HL-60 (cell line): ENCODE results near the gene IGF2R.

ENCODE experiments used
- DNase-seq, 2 experiments: peaks; one replicate each; pipeline ENCODE4 v3.0.0-alpha.2; 2010 to 2020; ENCODE audit warnings: low read depth in 1 of 2, low spot score in 1 of 2
- H3K27ac ChIP-seq: fragments of 250-450 bp; sonication (Bioruptor Pico); replicated peaks from 2 replicates; pipeline ENCODE4 v1.5.1; 2020; ENCODE audit warnings: mild to moderate bottlenecking, moderate library complexity
- H3K27me3 ChIP-seq: fragments of 250-450 bp; sonication (Bioruptor Pico); 2 replicates; pipeline ENCODE4 v1.5.1; 2021; ENCODE audit warnings: mild to moderate bottlenecking, moderate library complexity; ENCODE audit not compliant: insufficient read depth, poor library complexity, severe bottlenecking
- H3K4me3 ChIP-seq: replicated peaks from 2 replicates; pipeline ENCODE4 v1.5.1; 2011; ENCODE audit warnings: mild to moderate bottlenecking, control low read depth, low read length; ENCODE audit not compliant: insufficient read depth
- GABPA ChIP-seq: IDR thresholded peaks from 2 replicates; pipeline ENCODE4 v1.6.1; 2012; ENCODE audit warnings: low read depth
- POLR2AphosphoS5 ChIP-seq: IDR thresholded peaks from 2 replicates; pipeline ENCODE4 v1.6.1; 2012; ENCODE audit warnings: low read depth
- REST ChIP-seq: IDR thresholded peaks from 2 replicates; pipeline ENCODE4 v1.6.1; 2012; ENCODE audit warnings: low read depth; ENCODE audit not compliant: insufficient replicate concordance
- SPI1 ChIP-seq: IDR thresholded peaks from 2 replicates; pipeline ENCODE4 v1.6.1; 2012; ENCODE audit warnings: low read depth, mild to moderate bottlenecking, borderline replicate concordance
- TF ChIP-seq, protein P1 (sequence below): IDR thresholded peaks from one replicate; pipeline ENCODE4 v1.5.1; 2011; ENCODE audit warnings: low read length, control low read depth, inconsistent platforms; ENCODE audit not compliant: insufficient read depth

Gene IGF2R

DNA sequence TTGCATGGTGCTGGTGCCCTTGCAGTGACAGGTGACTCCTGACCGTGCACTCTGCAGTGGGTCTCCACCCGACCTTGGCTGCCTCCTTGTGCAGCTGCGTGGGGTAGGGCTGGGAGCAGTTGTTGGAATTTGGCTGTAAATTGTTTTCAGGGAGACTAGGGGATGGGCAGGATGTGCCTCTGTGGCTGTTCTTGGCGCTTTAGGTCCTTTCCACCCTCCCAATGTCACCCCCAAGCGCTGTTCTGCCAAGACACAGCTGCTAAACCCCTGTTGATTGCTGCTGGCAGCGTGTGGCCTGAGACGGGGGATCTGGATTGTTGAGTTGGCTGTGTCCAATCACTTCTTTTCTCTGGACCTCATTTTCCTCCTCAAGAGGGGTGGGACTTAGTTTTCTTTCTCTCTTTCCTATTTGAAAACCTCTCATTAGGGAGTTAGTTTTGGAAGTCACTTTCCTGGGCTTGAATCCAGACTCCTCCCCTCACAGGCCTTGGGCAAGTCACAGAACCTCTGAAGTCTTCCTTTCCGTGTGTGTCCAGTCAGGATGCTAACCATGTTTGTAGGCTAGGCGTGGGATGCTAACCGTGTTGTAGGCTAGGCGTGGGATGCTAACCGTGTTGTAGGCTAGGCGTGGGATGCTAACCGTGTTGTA, 8.5 kb downstream of the IGF2R start:
- Histone ChIP-seq H3K4me3 (no peak overlapping the region), H3K27ac (no peak overlapping the region), H3K27me3 (no peaks in the 10 kb centered on the region)
- no peak for DNase-seq
- TF ChIP-seq REST (no peak), GABPA (no peak), POLR2AphosphoS5 (no peak), SPI1 (no peak)
- TF ChIP-seq, protein P1, sequence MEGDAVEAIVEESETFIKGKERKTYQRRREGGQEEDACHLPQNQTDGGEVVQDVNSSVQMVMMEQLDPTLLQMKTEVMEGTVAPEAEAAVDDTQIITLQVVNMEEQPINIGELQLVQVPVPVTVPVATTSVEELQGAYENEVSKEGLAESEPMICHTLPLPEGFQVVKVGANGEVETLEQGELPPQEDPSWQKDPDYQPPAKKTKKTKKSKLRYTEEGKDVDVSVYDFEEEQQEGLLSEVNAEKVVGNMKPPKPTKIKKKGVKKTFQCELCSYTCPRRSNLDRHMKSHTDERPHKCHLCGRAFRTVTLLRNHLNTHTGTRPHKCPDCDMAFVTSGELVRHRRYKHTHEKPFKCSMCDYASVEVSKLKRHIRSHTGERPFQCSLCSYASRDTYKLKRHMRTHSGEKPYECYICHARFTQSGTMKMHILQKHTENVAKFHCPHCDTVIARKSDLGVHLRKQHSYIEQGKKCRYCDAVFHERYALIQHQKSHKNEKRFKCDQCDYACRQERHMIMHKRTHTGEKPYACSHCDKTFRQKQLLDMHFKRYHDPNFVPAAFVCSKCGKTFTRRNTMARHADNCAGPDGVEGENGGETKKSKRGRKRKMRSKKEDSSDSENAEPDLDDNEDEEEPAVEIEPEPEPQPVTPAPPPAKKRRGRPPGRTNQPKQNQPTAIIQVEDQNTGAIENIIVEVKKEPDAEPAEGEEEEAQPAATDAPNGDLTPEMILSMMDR: no peak

GRCh38 chr6:159977904-159978268, 9.0 kb downstream of the IGF2R start:
- TF ChIP-seq, protein P1: no peak
- TF ChIP-seq GABPA (no peak), REST (no peak), SPI1 (no peak), POLR2AphosphoS5 (no peak)
- Histone ChIP-seq H3K27ac (no peak overlapping the region), H3K27me3 (no peaks in the 10 kb centered on the region), H3K4me3 (no peak overlapping the region)
- DNase-seq: no peak

DNA sequence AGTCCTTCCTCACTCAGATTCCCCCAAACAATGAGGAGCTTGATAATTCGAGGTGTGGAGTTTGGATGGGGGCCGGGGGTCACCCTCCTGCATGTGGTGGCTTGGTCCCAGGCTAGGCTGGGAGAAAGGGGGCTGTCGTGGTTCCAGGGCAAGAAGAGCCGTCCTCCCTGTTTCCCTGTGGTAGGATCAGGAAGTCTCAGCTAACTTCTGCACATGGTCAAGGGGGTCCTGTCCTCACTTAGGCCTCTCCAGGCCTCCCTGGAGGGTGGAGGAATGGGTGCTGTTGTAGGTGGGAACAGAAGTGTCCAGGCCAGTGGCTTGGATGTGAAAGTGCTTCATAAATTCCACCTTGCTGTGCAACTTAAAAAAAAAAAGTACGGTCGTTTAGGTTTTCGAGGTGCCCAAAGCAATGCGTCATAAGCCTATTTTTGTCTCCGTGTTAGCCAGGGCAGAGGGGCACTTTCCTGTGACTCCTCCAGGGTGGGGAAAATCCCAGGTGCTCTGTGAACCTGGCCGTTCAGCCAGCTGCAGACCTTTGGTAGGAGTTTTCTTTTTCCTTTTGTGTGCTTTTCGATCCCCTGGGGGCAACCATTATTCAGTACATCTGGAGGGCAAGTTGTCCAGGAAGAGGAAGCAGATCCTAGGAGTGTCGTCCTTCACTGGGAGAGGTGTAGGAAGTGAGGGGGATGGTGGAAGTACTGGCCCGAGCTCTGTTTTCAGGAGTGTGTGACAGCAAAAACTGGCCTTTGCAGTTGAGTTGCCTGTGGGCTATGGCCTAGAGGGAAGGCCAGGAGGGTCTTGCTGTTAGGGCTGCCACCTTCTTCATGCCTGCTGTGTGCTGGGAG, 9.6 kb downstream of the IGF2R start:
- no peaks in the 10 kb centered on the region for H3K27me3 ChIP-seq
- H3K4me3 ChIP-seq: no peak overlapping the region
- no peak for DNase-seq
- no peak overlapping the region for H3K27ac ChIP-seq
- no peak for TF ChIP-seq SPI1
- no peak for TF ChIP-seq GABPA
- TF ChIP-seq POLR2AphosphoS5: no peak
- no peak for TF ChIP-seq REST
